Airway epithelial cell (primary cell): ENCODE measurements around the gene NEB. TPM values are rescaled to one million over a fixed set of nuclear protein-coding genes. Genes with fewer than 3 reads are reported as not detected.

Experiments
- total RNA-seq: library from RNA; depleted of rRNA; stranded (reverse); fragments of >200 nt; gene quantifications from 2 replicates; pipeline ENCODE4 v1.2.3, GENCODE V29; 2015

NEB gene
- 0.07 TPM in 1 of 2 replicates, not detected in the other for total RNA-seq

GRCh38 chr2:151733771-151734672, at the start of gene NEB:
Gene NEB (minus strand): TSS chr2:151734476. CDS start chr2:151733156, 1,320 bp downstream.

Other genes starting within 250 kb of the NEB start
- 56.6 and 65.0 TPM in 2 replicates for gene ARL5A, start 93.9 kb upstream of the NEB start, total RNA-seq